Activated CD8-positive, alpha-beta memory T cell treated with anti-CD3 and anti-CD28 coated beads, Interleukin-2, amount 50 U/mL, for 24 hours (primary cell): ENCODE measurements around the gene C5.
"Not testable (repeated sequence)": the region's sequence is repeated elsewhere in the genome, so short reads cannot be mapped to it uniquely, and the experiment has no call there.

ENCODE experiments used
- DNase-seq: peaks from one replicate; pipeline ENCODE4 v3.0.0-alpha.2; 2020; ENCODE audit errors: extremely low read depth

The C5 gene

GRCh38 chr9:121048618-121049017 is 1.5 kb downstream of the C5 start:
- DNase-seq = no peak

DNA sequence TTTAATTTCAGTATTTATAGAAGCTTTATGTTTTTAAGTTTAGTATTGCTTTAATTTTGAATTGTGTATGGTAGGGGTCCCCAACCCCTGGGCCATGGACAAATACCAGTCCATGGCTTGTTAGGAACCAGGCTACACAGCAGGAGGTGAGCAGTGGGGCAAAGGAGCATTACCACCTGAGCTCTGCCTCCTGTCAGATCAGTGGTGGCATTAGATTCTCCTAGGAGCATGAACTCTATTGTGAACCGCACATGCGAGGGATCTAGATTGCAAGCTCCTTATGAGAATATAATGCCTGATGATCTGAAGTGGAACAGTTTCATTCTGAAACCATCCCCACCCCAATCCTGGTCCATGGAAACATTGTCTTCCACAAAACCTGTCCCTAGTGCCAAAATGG is 1.9 kb downstream of the C5 start:
- DNase-seq = no peak

DNA sequence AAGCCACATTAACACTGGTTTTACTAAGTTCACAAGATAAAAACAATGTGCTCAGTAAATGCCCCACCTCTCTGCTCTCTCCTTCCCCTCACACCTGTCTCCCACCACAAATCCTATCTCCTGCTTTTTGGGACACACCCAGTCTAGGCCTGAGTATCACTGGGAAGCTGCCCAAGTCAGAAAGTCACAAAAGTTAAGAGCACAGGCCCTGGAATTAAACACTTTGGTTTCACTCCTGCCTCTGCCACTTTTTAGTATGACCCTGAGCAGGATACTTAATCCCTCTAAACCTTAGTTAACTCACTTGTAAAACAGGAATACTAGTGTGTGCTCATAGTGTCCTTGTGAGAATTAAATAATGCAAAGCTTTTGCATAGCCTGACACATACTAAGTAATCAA is 11.3 kb downstream of the C5 start:
- DNase-seq = no peak

DNA sequence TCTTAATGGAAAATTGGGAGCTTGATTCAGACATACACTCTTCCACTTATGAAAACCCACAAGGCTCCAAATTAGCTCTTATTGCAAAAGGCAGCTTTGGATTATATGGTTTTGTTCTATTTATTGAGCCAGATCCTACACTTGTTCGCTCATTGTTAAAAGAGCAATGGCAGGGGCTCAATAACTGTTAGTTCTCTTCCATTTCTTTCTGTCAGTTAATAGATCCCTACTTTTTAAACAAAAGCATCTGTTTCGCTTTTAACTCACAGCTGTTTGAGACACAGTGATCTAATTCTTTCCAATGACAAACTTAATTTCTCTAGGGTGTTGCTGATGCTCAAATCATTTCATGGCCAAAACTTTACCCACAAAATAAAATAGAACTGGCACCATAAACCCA is 11.7 kb downstream of the C5 start:
- DNase-seq = no peak

DNA sequence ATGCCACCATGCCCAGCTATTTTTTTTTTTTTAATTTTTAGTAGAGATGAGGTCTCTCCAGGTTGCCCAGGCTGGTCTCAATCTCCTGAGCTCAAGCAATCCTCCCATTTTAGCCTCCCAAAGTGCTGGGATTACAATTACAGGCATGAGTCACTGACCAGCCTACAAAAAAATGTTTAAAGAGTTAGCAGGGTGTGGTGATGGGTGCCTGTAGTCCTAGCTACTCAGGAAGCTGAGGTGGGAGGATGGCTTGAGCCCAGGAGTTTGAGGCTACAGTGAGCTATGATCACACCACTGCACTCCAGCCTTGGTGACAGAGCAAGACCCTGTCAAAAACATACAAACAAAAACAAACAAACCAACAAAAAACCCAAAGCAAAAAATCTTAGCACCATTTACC is 14.4 kb downstream of the C5 start:
- not testable (repeated sequence) for DNase-seq

GRCh38 chr9:121034529-121034928 is 15.5 kb downstream of the C5 start:
- no peak for DNase-seq

GRCh38 chr9:121029469-121029868 is 20.6 kb downstream of the C5 start:
- no peak for DNase-seq

- DNase-seq = not testable (repeated sequence)
Observed at GRCh38 chr9:121028285-121028684, 21.8 kb downstream of the C5 start.

DNA sequence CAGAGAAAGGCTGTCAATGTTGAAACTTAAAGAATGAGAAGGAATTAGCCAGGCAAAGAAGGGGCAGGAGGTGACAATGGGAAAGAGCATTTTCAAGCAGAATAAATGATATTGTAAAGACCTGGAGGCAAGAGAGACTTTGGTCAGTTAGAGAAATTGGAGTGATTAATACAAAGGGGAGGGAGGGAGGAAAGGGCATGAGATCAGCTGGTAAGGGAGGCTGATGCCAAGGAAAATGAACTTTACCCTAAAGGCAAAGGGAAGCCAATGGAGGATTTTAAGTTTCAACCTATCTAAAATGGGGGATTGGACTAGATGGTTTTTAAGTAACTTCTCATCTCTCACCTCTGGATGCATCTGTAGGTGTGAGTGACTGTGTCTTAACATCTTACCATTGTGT is 23.3 kb downstream of the C5 start:
- DNase-seq = no peak

- DNase-seq = no peak
Observed at GRCh38 chr9:121026260-121026691, 23.8 kb downstream of the C5 start.

GRCh38 chr9:121024237-121024636 is 25.8 kb downstream of the C5 start:
- DNase-seq = no peak

- no peak for DNase-seq
Observed at GRCh38 chr9:121023064-121023463, 27.0 kb downstream of the C5 start.

DNA sequence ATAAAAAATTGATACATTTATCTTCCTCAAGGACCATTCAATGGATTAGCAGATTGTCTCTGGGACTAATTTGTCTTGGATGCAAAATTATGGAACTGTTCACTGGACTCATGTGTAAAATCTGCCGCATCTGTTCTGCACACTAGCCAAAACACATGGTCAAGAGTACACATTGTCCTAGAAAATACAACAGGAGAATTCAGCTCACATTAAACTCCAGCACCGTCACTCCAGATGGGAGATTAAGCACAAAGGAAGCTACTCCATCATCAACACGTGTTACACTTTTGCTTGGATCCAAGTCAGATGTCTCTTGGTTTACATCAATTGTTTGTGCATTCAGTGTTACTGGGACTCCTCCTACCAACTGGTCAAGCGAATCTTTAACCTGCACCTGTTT is 28.8 kb downstream of the C5 start:
- DNase-seq = no peak

- no peak for DNase-seq
Observed at GRCh38 chr9:121019273-121019672, 30.8 kb downstream of the C5 start.

- no peak for DNase-seq
Observed at GRCh38 chr9:121013911-121014310, 36.2 kb downstream of the C5 start.

DNA sequence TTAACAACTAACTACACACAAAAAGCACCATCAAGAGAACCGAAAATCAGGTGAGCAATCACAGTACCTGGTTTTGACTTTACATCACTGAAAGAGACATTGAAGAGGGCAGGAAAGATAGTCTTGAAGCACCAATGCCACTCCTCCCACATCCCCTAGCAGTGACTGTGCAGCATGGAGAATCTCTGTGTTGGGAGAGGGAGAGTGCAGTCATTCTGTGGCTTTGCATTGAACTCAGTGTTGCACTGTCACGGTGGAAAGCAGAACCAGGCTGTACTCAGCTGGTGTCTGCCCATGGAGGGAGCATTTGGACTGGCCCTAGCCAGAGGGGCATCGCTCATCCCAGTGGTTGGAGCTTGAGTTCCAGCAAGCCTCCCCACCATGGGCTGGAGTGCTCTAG is 40.4 kb downstream of the C5 start:
- no peak for DNase-seq

- DNase-seq = no peak
Observed at GRCh38 chr9:120999317-120999716, 50.8 kb downstream of the C5 start.

DNA sequence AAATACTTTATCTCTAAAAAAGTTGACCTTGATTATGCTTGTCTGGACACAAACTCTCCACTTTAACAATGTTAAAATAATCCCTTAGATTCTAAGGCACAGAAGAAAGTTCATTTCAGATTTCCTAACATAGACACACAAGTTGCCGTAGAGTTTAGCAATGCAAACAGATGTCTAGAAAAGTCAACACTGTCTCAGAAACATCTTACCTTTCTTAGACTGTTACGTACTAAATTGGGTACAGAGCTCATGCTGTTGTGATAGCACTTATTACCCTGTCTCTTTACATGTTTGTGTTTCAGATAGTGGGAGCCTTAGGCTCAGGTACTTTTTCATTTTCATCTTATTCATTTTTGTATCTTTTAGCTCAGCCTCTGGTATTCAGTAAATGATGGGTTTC is 52.0 kb downstream of the C5 start:
- DNase-seq = no peak

GRCh38 chr9:120997502-120997901 is 52.6 kb downstream of the C5 start:
- no peak for DNase-seq

GRCh38 chr9:120996409-120996808 is 53.7 kb downstream of the C5 start:
- DNase-seq = no peak

- DNase-seq = no peak
Observed at GRCh38 chr9:120989065-120989464, 61.0 kb downstream of the C5 start.

GRCh38 chr9:120985819-120986222 is 64.3 kb downstream of the C5 start:
- no peak for DNase-seq

GRCh38 chr9:120983259-120983837 is 66.7 kb downstream of the C5 start:
- DNase-seq = no peak

- no peak for DNase-seq
Observed at GRCh38 chr9:120982836-120983235, 67.2 kb downstream of the C5 start.

DNA sequence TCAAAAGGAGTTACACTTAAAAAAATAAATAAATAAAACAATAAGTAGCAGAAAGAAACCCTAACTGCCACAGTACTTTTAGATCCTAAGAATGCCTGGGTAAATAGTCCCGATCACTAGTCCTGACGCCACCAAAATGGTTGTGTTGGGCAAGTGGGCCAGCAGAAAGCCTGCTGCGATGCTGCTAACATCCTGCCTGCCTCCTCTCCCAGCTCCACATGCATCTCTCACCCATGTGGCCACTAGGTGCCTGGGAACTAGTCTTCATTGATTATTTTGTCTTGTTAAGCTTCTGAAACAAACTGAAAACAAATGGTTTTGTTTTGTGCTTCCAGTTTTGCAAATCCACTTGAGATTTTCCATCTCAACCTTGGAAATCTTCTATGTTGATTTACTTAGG is 69.1 kb downstream of the C5 start:
- no peak for DNase-seq
